Upper lobe of left lung (tissue), 4 donors: ENCODE results near the gene NOS1.

Experiments
- POLR2AphosphoS5 ChIP-seq, 2 donors: sonication (generic); formaldehyde crosslinking; IDR thresholded peaks; one replicate each; pipeline ENCODE4 v1.5.1; 2017; ENCODE audit warnings: antibody characterized with exemption in 2 of 2
- TF ChIP-seq, protein P1 (sequence below), 6 experiments: fragments of 450-650 bp in 4 of 6; fragments of 200-600 bp in 2 of 6; sonication (generic) in 2 of 6; IDR thresholded peaks; one replicate each; pipeline ENCODE4 v1.5.1; 2016 to 2019; ENCODE audit warnings: antibody characterized with exemption in 6 of 6

DNA sequence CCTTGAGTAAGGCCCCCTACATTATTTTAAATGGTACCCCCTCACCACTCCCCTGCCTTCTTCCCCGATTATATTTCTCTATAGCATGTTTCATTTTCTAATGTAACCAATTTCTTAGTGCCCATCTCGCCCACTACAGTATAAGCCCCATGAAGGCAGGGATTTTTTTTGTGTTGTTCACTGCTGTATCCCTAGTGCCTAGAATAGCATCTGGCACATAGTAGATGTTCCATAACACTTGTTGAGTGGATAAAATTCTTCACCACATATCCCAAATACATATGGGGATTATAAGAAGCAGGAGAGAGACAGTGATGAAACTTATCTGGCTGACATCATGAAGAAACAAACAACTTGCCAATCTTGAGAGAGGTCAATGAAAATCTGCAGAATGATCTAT, 182.7 kb downstream of the NOS1 start:
- TF ChIP-seq, protein P1, sequence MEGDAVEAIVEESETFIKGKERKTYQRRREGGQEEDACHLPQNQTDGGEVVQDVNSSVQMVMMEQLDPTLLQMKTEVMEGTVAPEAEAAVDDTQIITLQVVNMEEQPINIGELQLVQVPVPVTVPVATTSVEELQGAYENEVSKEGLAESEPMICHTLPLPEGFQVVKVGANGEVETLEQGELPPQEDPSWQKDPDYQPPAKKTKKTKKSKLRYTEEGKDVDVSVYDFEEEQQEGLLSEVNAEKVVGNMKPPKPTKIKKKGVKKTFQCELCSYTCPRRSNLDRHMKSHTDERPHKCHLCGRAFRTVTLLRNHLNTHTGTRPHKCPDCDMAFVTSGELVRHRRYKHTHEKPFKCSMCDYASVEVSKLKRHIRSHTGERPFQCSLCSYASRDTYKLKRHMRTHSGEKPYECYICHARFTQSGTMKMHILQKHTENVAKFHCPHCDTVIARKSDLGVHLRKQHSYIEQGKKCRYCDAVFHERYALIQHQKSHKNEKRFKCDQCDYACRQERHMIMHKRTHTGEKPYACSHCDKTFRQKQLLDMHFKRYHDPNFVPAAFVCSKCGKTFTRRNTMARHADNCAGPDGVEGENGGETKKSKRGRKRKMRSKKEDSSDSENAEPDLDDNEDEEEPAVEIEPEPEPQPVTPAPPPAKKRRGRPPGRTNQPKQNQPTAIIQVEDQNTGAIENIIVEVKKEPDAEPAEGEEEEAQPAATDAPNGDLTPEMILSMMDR (IDR thresholded peaks at IDR 0.05): no peak
- TF ChIP-seq POLR2AphosphoS5 (IDR thresholded peaks at IDR 0.05): no peak
